ENCODE measurements around the gene RUNX3.

The RUNX3 gene

DNA sequence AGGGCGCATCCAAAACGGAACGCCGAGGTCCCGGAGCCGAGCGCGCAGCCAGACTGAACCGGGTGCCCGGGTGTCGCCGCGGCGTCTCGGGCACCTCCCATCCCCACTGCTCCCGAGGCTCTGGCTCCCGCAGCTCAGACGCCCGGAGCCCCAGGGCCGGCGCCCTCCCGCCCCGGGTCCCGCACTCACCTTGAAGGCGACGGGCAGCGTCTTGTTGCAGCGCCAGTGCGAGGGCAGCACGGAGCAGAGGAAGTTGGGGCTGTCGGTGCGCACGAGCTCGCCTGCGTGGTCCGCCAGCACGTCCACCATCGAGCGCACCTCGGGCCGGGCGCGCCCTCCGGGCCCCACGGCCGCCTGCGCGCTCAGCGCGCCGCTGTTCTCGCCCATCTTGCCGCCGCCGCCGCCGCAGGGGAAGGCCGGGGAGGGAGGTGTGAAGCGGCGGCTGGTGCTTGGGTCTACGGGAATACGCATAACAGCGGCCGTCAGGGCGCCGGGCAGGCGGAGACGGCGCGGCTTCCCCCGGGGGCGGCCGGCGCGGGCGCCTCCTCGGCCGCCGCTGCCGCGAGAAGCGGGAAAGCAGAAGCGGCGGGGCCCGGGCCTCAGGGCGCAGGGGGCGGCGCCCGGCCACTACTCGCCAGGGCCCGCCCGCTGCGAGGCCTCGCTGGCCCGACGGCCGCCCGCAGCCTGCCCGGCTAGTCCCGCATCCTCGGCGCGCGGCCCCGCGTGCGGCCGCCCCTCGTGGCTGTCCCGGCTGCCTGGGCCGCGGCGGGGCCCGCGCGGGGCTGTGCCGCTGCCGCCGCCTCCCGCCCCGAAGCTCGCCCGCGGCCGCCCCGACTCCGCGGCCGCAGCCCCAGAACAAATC lies 447 bp downstream of the RUNX3 start:
- H3K27me3 ChIP-seq (ENCODE audit: insufficient read depth, low read depth, severe bottlenecking): peaks cover 11% of the 10 kb centered on the region
- peak overlapping the region; percentile 52 for H3K4me3 ChIP-seq (ENCODE audit: low read depth, low read length)
- H3K36me3 ChIP-seq: peaks cover 6% of the 10 kb centered on the region
- H3K27ac ChIP-seq: no peak overlapping the region
- peak; percentile 32 for DNase-seq
- no peaks in the 10 kb centered on the region for H3K9me3 ChIP-seq (ENCODE audit: severe bottlenecking)
- TF ChIP-seq, protein P1, sequence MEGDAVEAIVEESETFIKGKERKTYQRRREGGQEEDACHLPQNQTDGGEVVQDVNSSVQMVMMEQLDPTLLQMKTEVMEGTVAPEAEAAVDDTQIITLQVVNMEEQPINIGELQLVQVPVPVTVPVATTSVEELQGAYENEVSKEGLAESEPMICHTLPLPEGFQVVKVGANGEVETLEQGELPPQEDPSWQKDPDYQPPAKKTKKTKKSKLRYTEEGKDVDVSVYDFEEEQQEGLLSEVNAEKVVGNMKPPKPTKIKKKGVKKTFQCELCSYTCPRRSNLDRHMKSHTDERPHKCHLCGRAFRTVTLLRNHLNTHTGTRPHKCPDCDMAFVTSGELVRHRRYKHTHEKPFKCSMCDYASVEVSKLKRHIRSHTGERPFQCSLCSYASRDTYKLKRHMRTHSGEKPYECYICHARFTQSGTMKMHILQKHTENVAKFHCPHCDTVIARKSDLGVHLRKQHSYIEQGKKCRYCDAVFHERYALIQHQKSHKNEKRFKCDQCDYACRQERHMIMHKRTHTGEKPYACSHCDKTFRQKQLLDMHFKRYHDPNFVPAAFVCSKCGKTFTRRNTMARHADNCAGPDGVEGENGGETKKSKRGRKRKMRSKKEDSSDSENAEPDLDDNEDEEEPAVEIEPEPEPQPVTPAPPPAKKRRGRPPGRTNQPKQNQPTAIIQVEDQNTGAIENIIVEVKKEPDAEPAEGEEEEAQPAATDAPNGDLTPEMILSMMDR (IDR thresholded peaks at IDR 0.05; ENCODE audit: low read depth, low read length): no peak

DNA sequence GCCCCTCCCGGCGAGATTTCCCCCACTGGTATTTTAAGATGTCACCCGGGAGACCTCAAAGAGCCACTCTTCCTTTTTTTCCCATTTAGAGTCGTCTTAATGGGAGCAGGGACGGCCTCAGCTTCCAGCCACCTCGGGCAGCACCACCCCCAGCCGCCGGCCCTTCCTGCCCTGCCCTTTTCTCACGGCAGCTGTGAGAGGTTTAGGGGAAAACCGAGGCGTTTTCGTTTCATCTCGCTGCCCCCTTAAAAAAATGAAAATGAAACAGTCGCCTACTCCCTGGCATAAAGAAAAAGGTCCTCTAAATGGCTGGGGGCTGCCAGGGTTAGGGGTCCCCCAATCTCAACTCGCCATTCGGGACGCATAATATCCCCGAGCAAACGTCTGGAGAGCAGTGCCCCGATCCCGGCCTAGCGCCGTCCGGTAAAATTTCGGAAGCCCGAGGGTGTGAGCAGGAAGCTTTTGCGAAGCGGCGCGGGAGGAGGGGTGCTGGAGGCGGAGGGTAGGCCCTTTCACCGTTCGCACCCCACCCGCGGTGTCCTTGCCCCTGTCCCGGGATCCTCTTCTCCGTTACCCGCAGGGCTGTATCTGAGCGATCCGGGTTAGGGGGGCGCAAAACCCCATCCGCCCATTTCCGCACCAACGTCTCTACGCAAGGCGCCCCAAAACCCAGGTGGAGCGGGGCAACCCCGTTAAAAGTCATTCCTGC lies 1.2 kb downstream of the RUNX3 start:
- Histone ChIP-seq H3K36me3 (peaks cover 6% of the 10 kb centered on the region), H3K9me3 (ENCODE audit: severe bottlenecking) (no peaks in the 10 kb centered on the region), H3K27ac (no peak overlapping the region), H3K4me3 (ENCODE audit: low read depth, low read length) (peak overlapping the region; percentile 52), H3K27me3 (ENCODE audit: insufficient read depth, low read depth, severe bottlenecking) (peaks cover 11% of the 10 kb centered on the region)
- DNase-seq: no peak
- TF ChIP-seq, protein P1 (IDR thresholded peaks at IDR 0.05; ENCODE audit: low read depth, low read length): no peak

DNA sequence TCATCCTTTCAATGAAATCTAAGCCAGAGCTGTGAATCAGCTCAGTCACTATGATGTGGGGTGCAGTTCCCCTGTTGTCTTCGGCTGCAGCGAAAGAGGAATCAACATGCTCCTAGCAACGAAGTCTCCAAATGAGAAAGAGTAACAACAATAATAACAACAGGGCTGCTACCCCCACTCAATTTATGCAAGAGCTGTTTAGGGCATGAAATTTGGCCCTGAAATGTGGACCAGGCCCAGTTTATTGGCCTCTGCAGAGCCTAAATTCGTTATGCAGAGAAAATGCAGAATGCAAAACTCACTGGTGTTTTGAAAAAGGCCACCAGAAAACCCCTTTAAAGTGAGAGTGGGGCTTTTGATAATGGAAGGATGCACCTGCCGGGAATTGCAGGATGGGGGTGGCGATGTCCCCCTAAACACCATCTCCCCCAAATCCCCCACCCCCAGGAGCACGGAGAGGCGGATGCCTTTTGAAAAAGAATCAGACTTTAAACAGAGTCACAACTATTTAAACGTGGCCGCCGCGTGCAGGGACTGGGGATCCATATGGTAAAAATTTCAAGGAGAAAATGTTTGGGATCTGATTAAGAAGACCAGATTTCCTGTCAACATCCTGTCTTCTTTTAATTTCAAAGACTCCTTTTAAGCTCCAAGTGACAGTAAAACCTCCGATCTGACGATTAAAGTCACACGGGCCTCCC lies 1.9 kb downstream of the RUNX3 start:
- Histone ChIP-seq H3K4me3 (ENCODE audit: low read depth, low read length) (peak overlapping the region; percentile 52), H3K27ac (no peak overlapping the region), H3K9me3 (ENCODE audit: severe bottlenecking) (no peaks in the 10 kb centered on the region), H3K36me3 (peaks cover 6% of the 10 kb centered on the region), H3K27me3 (ENCODE audit: insufficient read depth, low read depth, severe bottlenecking) (peaks cover 11% of the 10 kb centered on the region)
- DNase-seq: no peak
- TF ChIP-seq, protein P1 (IDR thresholded peaks at IDR 0.05; ENCODE audit: low read depth, low read length): no peak

DNA sequence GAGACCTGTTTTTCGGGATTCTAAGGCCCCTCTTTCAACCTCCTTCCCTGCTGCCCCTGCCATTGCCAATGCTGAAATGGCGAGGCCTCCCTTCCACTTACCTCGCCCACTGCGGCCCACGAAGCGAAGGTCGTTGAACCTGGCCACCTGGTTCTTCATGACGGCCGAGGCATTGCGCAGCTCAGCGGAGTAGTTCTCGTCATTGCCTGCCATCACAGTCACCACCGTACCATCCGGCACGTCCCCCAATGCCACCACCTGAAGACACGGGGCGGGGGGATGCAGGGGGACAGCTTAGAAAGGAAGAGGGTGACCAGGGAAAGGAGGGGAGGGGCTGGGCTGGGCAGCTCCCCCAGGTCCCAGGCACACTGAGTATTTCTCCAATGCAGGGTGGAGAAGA lies 2.6 kb downstream of the RUNX3 start:
- no peak for DNase-seq
- TF ChIP-seq, protein P1 (IDR thresholded peaks at IDR 0.05; ENCODE audit: low read depth, low read length): no peak
- Histone ChIP-seq H3K36me3 (peaks cover 6% of the 10 kb centered on the region), H3K27ac (no peak overlapping the region), H3K27me3 (ENCODE audit: insufficient read depth, low read depth, severe bottlenecking) (peaks cover 11% of the 10 kb centered on the region), H3K4me3 (ENCODE audit: low read depth, low read length) (no peak overlapping the region), H3K9me3 (ENCODE audit: severe bottlenecking) (no peaks in the 10 kb centered on the region)

DNA sequence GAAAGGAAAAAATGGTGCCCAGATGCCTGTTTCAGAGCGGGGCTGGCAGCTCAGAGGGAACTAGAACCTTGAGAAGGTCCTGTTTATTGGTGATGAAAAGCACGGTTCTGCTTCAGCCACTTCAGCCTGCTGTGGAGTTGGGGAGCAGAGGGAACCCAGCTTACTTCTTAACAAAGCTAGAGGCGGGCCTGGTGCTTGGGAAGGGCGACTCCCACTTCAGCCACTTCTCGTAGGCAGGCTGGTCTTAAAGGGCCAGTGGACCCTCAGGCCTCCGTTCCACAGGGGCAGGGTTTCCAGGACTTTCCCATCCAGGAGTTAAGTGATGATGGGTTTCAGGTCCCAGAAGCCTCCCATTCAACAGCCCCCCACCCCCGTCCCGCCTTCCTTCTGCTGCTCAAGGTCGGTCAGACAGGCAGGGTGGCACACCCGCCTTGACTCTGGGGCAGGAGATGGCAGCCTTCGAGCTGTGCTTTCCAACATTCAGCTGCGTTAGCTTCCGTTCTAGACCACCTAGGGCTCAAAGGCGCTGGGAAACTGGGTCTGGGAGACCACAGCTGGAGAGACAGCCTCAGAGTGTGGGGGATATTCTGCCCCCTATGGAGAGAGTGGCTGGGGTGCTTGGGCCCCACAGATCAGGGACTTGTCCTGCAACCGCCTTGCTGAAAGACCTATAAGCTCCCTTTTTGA lies 3.4 kb downstream of the RUNX3 start:
- Histone ChIP-seq H3K4me3 (ENCODE audit: low read depth, low read length) (no peak overlapping the region), H3K27ac (no peak overlapping the region), H3K9me3 (ENCODE audit: severe bottlenecking) (no peaks in the 10 kb centered on the region), H3K36me3 (peaks cover 6% of the 10 kb centered on the region), H3K27me3 (ENCODE audit: insufficient read depth, low read depth, severe bottlenecking) (peaks cover 11% of the 10 kb centered on the region)
- TF ChIP-seq, protein P1 (IDR thresholded peaks at IDR 0.05; ENCODE audit: low read depth, low read length): no peak
- no peak for DNase-seq

All from WERI-Rb-1 (cell line).